Non-pigmented ciliary epithelial cell (primary cell): ENCODE measurements around the gene GCK.

ENCODE experiments used
- DNase-seq: peaks from one replicate; pipeline ENCODE4 v3.0.0-alpha.2; 2010; ENCODE audit warnings: low read depth

GCK gene

DNA sequence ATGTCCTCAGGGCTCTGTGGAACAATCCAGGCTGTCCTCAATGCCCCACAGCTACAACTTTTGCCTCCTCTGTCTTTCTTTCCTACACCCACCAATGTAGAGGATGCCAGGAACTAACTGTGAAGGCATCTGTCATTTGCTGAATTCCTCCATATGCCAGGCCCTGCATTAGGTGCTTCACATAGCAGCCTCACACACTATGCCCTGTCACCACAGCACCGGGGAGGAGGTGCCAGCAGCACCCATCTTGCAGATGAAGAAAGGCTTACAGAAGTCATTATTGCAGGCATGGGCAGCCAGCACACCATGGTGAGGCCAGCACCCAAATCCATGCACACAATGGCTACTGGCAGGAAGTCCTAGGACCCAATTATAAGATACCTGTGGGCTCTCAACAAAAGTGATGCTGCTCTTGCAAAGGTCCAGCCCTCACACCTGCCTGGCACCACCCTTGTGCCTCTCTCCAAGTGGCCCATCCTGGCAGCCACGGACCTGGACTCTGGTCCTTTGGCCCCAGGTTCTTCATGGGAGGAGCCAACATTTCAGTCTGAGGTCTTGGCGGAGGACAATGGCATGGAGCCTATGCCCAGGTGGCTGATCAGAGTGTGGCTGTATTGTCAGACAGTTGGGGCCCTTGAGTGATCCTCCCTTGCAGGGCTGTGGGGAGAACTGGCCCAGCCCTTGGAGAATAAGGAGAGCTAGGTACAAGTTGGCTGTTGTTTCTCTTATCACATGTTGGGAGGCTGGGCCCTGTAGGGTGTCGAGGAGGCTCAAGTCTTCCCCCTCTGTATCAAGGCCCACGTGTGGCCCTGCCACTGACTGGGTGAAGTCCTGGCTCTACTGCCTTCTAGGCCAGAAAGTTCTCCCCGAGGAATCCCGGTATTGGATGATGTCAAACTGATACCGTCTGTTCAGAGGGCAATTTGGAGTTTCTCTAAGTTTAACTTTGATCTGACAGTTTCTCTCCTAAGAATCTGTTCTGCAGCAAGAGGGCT is 33.8 kb downstream of the GCK start:
- no peak for DNase-seq

DNA sequence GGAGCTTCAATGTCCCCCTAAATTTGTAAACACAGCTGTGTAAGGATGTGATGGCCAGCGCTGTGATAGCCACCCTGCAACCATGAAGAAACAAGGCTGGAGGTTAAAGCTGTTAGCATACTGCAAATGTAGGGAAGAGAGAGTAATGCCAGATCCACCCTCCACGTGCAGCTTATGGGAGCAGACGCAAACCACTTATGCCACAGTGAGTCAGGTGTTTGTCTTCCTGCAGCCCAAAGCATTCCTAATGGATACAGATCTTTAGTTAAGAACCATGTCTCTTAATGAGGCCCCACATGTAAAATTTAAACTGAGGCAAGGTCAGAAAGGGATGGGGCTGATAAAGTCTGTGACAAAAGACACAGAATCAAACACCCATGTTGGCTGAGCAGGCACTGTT is 34.5 kb downstream of the GCK start:
- DNase-seq, result no peak

DNA sequence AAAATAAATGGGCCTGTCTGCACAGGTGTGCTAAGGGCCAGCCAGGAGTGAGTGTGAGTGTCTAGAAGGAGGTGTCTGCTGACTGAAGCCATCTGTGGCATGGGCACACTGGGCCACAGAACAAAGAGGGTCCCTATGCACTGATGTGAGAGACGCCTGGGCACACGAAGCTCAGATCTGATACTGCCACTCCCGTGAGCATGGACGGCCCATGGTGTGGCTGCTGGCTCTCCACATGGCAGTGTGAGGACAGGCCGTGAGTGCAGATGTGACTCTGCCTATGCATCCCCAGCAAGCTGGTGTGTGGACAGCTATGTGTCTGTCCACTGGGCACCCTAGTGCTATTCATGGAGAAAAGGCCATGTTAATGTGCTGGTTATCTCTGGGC is 35.3 kb downstream of the GCK start:
- DNase-seq, result no peak

DNA sequence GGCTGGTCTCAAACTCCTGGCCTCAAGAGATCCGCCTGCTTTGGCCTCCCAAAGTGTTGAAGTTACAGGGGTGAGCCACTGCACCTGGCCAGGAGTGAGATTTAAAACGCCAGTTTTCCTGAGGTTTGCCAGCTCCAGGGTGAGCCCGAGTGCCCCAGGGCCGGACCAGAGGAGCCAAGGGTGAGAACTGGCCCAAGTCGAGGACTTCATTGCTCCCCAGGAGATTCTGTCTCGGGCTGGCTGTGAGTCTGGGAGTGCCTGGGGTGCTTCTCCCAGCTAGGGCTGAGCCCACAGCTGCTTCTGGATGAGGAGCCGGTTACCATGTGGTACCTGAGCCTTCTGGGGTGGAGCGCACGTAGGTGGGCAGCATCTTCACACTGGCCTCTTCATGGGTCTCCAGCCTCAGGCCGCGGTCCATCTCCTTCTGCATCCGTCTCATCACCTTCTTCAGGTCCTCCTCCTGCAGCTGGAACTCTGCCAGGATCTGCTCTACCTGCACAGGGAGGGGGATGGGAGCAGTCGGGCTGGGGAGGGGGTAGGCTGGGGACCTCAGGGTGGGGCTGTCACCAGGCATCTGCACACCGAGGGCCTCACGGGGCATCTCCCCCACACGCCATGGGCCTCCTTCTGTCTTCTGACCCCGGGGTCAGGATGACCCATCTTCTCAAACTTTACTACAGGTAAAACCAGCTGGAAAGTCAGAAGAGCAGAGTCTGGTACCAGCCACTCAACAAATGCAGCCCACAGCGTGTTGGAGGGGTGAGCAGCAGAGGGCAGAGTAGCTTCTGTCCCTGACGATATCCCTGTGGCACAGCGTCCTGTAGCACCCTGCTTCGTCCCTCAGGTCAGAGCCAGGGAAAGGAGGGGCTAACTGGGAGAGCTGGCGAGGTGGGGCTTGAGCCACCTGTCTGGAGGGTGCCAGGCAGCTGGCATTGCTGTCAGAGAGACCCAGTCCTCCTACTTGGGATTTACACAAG is 36.0 kb downstream of the GCK start:
- DNase-seq, result no peak

DNA sequence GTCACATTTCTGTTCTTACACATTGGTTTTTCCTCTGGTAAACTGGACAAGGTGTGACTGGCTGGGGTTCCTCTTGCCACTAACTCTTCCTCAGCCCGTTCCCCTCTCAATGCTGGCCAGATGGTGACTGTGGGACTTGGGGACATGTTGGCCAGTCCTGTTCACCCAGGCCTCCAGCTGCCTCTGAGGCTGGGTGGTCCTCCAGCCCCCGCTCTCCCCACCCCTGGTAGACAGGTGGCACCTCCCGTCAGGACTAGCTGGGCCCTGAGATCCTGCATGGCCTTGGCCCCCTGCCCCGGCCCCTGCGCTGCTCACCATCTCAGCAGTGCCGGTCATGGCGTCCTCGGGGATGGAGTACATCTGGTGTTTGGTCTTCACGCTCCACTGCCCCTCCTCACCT is 37.3 kb downstream of the GCK start:
- DNase-seq, result no peak

DNA sequence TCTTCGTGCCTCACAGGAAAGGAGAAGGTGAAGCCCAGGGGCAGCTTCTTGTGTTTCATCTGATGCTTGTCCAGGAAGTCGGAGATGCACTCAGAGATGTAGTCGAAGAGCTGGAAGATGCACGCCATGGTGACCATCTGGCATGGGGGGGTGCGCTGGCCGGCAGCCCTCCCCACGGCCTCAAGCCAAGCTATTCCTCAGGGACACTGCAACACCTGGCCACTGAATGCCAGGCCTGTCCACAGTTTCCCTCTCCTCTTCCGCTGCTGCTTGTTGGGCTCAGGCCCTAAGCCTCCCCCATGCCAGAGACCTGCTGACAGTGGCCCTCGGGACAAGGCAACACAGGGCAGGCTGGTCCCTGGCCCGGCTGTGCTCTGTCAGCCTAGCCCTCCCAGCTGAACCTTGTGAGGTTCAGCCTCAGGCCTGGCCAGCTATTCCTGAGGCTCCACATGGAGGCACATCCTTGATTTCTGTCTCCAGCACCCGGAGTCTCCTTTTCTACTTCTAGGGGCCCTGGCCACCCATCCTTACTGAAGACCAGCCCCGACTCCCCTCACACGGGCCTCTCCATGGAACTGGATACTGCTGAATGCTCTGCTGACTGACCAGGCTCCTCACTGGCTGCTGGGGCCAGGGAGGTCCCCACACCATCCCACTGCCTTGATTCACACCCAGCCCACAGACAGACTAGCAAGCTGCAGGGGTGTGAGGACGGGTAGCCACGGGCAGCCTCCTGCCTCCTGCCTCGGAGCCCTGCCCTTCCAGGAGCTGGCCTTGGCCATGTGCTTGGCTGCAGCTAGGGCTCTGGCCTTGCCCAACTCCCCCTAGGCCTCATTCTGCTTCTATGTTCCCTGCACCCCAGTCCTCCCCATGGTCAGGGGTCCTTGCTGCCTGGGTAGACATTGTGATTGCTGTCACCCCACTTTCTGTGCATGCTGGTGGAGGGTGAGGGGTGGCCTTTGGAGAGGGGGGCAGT is 38.0 kb downstream of the GCK start:
- no peak for DNase-seq

DNA sequence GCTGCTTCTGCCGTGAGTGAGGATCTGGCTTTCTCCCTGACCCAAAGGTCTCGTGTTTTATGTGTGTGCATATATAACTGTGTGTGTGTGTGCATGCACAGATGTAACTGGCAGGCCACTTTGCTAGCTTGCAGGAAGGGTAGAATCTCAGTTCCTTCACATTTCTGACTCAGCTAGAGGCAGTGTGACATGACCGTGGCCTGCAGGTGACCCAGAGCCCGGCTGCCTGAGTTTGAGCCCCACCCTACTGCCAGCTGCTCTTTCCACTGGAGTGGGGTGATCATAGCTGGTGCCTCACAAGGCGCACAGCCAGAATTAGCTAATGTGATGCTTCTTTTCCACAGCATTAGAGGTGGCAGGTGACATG is 38.8 kb downstream of the GCK start:
- DNase-seq, result no peak

DNA sequence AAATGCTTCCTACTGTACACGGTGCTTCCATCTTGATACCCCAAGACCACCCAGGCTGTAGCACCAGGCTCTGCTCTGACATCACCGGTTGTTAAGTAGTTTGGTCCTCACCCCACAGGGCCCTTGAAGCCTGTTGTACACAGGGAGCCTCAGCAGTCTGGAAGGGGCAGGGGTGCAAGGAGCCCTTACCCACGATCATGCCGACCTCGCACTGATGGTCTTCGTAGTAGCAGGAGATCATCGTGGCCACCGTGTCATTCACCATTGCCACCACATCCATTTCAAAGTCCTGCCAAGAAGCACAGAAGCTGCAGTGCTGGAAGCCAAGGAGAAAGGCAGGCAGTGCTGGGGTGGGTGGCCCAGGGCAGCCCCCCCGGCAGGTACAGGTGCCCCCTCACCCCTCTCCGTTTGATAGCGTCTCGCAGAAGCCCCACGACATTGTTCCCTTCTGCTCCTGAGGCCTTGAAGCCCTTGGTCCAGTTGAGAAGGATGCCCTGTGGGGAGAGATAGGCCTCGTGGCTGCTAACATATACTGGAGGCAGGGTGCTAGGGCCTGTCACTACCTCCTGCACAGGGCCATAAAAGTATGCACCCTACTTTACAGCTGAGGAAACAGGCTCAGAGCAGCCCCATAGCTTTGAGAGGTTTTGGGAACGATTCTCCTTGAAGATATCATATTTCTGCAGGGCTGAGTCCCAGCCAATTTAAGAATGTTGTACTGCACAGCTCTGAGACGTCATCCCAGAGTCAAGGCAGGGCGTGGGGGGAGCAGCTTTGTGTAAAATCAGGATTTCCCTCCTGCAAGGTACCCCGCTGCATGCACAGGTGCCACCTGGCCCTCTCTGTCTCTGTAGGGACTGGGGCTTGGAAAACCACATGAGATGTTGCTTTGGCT is 39.4 kb downstream of the GCK start:
- no peak for DNase-seq

DNA sequence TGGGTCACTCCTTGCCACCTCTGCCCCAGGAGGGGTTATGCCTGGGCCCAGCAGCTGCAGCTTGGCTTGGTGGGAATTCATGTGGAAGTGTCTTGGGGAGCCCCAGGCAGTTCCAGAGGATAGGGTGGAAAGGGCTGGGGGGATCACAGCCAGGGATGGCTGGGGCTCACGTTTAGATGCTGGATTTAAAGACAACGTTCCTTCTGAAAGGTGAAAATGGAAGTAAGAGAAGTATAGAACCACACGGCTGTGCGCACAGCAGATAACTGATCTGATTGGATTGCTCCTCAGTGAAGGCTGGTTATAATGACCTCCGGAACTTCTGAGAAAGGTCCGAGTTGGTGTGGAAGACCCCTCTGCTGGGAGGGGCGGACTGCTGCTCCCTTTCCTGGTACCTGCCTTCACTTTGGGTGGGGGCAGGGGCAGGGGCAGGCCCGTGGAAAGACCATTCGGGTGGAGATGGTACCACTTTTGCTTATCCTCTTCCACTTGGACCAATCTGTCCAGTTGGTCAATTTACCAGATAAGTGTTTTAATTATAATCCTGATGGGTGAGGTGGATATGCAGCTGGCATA is 40.2 kb downstream of the GCK start:
- no peak for DNase-seq

DNA sequence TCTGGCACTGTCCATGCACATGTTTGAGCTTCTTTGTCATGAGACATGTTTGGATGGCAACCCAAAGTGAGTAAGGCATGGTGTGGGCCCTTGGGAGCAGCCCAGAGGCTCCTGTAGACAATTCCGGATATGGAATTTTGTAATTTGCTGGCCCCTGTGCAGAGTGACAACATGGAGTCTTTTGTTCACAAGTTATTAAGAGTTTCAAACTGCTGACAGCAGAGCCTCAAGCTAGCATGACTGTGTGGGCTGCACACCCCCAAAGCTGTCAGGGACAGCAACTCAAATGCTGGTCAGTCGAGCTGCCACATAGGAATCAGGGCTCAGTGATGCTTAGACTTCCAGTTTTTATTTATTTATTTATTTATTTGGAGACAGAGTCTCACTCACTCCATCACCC is 41.1 kb downstream of the GCK start:
- no peak for DNase-seq

DNA sequence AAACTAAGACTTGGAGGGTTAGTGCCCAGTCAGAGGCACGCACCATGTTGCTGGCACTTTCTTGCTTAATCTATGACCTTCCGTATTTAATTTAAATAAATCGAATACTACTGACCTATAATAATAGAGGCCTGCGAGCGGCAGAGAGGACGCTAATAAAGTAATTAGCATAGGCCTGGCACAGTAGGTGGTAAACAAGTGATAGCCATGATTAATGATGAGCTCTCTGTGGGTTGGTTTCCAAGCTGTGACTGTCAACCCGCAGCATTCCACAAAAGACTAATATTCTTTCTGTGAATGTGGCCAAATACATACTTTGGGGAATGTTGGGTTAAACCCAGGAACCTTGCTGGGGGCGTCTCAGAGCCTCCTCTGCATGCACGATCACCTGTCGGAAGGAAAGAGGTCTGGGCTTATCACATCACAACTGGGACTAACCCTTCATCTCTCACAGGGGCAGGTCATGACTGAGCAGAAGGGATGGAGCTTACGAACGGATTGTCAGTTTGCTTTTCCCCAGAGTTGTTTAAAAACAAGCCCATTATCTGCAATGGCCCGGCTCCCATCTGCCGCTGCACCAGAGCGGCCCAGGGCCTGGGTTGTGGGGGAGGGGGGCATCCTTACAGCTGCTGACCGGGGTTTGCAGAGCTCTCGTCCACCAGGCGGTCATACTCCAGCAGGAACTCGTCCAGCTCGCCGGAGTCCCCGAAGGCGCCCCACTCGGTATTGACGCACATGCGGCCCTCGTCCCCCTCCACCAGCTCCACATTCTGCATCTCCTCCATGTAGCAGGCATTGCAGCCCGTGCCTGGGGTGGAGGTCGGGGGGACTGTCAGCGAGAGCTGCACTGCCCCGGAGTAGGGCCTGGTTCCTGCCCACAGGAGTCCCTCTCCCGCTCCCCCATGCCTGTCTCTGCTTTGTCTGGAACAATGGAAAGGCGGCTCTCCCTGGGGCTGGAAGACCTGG is 41.9 kb downstream of the GCK start:
- DNase-seq, result no peak

DNA sequence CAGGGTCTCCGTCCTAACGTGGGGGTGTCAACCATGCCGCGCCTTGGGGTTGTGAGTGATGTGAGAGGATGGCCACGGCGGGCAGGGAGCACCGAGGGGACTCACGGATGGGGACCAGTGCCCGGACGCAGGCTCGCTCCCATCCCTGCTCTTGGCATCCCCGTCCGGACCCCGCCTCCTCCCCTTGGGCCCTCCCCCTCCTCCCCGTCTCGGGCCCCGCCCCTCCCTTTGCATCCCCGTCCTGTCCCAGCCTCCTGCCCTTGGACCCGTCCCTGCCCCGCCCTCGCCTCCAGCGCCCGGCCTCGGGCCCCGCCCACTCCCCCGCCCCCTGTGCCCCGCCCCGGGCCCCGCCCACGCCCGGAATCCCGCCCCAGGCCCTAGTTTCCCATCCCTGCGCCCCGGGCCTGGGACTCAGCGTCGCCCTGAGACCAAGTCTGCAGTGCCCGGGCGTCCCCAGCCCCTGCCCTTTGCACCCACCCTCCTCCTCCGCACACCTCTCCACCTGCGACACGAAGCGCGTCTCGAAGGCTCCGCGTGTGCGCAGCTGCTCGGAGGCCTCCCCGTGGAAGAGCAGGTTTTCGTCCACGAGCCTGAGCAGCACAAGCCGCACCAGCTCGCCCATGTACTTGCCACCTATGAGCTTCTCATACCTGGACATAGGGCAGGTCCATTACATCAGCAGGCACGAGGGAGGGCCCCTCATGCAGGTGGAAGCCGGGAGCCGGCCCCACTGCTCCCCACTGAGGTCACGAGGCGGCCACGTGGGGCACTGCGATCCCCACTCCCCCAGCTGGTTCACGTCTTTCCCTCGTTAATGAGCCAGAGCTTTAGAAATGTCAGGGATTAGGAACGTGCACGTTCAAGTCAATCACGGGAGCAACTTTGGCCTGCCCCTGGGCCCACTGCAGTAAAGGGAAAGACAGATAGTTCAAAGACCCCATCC is 43.0 kb downstream of the GCK start:
- no peak for DNase-seq

DNA sequence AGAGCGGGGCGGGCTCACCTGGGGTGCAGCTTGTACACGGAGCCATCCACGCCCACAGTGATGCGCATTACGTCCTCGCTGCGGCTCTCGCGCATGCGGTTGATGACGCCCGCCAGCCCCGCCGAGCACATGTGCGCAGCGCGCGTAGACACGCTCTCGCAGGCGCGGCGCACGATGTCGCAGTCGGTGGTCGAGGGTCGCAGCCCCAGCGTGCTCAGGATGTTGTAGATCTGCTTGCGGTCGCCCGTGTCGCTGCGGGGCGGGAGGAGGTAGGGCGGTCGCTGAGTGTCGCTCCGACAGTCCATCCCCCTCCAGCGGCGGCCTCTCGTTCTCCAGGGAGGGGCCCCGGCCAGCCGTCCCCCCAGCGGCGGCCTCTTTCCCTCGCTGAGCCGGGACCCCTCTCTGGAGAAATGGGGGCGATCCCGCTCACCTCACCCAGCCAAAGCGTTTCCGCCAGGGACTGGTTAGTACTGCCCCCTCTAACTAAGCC is 43.7 kb downstream of the GCK start:
- DNase-seq, result no peak

DNA sequence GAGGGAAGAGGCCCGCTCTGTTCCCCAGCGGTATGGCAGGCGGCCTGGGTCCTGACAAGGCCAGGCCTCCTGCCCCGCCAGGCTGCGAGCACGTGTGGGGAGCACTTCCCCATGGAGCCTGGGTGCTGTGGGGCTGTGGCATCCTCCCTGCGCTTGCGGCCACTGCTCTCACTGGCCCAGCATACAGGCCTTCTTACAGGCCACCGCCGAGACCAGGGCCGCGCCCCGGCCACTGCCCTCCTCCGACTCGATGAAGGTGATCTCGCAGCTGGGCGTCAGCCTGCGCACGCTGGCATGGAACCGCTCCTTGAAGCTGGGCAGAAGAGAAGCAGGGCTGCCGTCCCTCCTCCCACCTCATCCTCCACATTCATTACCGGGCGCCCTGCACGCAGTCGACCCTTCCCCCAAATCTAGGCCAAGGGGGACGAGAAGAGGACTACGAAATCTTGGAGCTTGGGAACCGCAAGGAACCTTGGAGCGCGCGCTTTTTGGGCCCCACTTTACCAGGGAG is 44.2 kb downstream of the GCK start:
- no peak for DNase-seq

DNA sequence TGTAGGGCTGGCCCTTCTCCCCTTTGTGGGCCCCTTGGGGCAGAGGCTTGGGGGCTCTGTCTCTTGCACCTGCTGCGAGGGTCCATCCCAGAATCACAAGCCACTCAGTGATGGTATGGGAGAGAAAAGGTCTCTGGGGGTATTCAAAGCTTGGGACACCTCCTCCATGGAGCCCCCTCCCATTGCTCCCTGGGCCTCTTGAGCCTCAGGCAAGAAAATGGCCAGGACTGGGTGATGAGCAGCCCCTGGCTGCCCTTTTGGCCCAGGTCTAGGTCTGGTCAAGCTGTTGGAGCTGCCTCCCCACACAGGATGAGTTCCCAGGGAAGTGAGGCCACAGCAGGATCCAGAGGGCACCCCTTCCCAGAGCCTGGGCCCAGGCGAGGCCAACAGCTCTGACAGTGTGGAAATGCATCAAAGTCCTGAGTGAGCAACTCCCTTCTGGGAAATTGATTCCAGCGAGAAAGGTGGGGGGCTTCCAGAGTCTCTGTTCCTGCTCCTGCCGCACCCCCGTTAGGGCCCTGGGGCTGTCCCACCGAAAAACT is 44.7 kb downstream of the GCK start:
- no peak for DNase-seq

DNA sequence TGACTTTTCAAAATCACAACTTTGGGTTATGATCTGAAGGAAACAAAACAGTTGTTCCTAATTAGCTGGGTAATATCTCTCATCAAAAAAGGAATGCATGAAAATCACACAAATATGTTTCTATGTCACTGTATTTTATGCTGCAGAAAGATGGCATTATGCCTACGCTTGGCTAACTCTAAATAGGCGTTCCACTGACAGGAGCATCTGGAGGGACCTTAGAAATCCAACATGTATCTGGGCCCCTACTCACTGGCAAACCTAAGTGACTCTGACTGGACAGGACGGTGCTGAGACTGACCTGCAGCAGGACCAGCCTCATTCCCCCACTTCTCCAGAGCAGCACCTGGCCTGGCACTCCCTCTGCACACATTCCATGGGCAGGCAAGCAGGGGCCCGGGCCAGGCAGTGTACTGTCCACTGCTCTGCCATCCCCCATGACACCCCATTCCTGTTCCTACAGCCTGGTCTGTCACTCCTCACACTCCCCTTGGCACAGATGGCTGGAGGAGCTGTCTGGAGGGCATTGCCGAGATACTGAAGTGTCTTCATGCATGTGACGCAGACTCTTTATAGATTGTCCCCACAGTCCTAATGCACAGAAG is 45.5 kb downstream of the GCK start:
- DNase-seq, result no peak

DNA sequence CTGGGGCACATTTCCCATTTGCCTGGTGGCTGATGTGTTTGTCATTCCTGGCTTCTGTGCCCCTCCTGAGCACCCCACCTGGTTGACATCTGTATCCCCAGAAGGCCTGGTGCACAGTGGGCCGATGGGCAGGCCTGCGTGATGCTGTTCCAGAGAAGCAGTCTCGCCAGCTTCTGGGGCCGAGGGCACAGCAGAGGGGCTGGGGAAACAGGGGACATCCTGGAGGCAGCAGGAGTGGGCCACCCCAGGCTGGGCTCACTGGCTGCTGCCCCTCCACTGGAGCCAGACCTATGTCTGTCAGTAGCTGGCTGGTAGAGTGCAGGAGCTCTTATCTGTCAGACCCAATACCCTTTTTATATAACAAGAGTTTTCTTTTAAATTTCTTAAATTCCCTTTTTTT is 47.2 kb downstream of the GCK start:
- DNase-seq, result no peak
